HuH-7 (cell line): Measurements from ENCODE around the gene SPOCK2.
"Not testable (repeated sequence)": the region's sequence is repeated elsewhere in the genome, so short reads cannot be mapped to it uniquely, and the experiment has no call there.

ENCODE experiments used
- DNase-seq: peaks from one replicate; pipeline ENCODE4 v3.0.0; 2011; ENCODE audit warnings: low spot score

The SPOCK2 gene

DNA sequence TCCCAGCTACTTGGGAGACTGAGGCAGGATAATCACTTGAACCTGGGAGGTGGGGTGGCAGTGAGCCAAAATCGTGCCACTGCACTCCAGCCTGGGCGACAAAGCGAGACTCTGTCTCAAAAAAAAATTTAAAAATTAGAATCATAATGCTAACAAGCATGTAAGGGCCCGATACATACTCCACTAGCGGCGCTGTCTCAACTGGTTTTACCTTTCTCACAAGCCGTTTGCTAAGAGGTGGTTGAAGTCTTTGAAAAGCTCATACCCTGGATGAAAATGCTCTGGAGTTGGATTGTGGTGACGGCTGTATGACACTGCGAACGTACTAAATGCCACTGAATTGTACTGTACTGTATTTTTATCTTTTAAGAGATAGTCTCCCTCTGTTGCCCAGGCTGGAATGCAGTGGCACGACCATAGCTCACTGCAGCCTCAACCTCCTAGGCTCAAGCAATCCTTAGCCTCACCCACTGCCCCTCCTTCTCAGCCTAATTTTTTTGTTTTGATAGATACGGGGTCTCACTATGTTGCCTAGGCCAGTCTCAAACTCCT is 29.9 kb downstream of the SPOCK2 start:
- no peak for DNase-seq

DNA sequence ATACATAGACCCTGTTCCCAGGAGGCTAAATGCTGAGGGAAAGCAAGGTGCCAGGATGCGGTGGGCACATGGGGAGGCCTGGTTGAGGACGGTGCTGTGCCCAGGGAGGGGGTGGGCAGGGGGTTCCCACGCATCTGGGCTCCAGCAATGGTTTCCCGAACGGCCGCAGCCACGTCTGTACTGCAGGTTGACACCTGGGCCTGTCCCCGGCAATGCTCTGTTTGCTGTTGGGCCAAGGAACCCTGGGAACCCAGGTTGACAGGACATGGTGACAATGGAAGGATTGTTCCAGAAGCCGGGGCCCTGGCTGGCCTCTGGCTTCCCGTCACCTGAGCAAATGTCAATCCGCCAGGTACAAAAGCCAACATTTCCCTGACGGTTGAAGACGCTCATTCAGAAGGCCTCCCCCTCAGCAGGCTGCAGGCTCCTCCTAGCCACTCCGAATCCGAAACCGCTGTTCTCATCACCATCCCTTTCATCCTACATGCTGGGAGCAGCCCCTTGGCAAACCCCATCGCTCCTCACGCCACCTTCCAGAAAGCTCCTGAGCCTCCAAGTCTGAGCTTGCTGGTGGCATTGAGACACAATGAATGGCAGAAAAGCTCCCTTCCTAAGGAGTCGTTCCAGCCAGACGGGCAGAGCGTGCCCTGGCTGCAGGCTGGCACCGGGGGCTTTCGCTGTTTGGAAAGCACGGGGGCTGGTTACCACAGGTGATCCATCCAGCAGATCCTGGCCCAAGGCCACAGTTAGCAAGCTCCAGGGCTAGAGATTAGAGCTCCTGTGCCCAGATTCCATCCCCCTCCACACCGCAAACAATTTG is 31.2 kb downstream of the SPOCK2 start:
- DNase-seq, result no peak

DNA sequence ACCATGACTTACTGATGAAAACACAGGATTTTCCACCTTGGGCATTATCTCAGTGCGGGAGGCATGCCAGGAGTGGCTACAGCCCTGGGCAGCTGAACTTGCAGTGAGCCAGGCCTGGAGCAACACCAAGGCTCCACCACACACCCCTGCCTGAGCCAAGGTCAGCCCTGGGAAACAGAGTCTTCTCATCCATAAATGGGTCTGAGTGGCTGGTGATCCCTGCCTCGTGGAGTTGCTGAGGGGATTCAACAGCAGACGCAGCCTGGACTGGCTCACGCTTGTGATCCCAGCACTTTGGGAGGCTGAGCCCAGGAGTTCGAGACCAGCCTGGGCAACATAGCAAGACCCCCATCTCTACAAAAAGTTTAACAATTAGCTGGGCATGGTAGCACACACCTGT is 32.2 kb downstream of the SPOCK2 start:
- DNase-seq, result no peak

DNA sequence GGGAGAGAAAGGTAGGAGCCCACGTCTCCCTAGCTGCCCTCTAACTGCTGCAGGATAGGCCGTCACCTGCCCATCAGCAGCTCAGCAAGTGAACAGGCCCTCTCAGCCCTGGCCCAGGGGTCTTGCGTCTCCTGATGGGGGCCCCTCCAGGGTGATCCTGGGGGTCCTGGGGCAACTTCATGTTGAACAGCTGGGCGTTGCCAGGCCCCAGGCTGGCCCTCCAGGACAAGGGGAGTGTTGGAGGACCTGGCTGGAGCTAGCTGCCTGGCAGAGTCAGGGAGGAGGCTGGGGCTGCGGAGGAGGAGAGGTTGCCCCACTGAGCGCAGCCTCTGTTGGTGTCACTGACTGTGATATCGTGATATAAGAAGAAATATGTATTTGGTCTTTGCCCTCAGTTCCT is 34.7 kb downstream of the SPOCK2 start:
- no peak for DNase-seq

DNA sequence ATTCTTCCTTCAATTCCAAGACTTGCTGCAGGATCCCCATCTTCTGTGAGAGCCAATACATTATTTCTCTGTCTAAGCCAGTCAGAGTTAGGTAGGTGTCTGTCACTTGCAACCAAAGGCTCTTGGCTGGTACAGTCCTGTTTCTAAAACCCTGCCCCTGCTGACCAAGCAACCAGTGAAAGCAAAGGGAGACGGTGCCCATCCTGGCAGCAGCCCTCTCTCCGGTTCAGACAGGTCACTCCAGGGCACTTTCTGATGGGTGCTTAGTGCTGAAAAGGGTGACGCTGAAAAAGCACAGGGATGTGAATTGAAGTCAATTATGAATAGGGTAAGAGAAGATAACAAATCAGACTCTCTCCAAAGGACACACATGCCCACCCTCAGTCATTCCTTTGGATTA is 37.5 kb downstream of the SPOCK2 start:
- no peak for DNase-seq

DNA sequence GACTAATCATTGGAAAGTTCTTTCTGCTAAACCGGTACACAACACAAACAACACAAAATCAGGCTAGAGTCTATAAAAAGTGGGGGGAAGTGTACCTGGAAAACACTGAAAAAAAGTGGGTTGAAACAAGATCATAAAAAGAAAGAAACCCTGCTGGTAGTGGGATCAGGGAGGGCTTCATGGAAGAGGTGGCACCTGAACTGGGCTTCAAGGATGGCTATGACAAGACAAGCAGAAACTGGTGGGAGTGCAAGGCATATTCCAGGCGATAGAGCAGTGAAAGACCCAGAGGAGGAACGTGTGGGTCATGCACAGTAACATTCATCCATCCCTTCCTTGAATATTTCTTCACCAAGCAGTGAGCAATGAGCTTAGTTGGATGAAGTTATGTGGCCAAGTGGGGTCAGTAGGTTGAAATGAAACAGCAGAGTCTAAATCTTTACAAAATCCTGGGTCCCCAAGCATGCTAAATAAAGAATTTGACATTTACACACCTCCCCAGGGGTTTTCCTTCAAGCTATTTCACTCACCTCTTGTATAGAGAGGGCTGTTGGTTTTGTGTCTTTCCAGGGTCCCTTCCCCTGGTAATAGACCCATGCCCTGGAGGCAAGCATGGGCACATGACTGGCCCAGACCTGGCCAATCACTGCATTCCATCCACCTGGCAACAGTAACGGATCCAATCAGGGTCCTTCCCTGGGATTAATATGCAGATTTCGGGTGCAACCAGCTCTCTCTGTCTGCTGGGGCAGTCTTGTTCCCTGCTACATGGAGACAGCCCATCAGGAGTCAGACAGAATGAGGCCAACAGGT is 38.2 kb downstream of the SPOCK2 start:
- DNase-seq, result no peak

DNA sequence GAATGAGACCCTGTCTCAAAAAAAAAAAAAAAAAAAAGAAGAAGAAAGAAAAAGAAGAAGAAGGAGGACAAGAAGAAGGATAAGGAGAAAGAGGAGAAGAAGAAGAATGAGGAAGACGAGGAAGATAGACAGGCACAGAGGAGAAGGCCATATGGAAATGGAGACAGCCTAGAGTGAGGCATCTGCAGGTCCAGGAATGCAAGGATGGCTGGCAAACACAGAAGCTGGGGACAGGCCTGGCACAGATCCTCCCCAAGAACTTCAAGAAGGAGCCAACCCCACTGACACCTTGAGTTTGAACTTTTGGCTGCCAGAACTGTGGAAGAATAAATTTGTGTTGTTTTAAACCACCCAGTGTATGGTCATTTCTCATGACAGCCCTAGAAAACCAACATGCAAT is 38.9 kb downstream of the SPOCK2 start:
- DNase-seq, result no peak

DNA sequence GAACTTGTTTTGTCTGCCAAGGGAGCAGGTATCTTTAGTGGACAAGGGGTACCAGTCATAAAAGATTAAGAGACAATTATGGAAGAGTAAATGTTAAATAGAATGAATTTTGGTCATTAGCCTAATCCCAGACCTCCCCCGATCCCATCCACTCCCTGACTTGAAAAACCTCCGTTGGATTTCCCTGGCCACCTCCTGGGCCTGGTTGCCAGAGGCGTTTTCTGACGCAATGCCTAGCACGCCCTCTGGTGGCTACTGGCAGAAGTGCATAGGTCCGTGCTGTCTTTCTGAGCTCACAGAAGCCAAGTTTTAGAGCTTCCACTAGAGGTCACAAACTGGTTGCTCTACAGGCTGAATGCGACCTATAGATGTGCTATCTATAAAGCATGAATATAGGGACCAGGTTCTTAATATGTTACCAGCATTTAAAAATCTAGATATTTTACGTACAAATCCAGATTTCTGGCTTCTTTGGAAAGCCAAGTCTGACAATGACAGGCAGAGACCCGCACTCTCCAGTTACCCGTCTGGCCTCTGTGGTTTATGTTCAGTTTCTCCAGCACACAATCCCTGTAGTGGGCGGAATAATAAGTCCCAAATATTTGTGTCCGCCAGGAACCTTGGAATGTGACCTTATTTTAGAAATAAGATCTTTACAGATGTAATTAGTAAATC is 39.8 kb downstream of the SPOCK2 start:
- DNase-seq, result peak; percentile 86

DNA sequence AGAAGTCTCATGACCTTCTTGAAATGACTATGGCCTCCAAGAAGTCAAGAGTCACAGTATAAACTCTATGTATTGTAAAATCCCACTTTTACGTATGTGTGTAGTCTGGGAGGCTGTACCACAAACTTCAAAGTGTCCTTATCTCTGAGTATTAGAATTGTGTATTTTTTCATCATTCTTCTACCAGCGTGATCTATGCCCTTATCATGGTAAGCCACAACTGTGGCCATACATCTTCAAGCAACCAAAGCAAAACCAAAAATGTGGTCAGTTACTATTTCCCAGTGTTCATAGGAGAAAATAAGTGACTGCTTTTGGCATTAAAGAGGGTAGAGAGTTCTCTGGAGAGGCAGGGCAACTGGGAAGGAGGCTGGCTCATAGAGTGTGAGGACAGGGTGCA is 42.8 kb downstream of the SPOCK2 start:
- DNase-seq, result no peak

DNA sequence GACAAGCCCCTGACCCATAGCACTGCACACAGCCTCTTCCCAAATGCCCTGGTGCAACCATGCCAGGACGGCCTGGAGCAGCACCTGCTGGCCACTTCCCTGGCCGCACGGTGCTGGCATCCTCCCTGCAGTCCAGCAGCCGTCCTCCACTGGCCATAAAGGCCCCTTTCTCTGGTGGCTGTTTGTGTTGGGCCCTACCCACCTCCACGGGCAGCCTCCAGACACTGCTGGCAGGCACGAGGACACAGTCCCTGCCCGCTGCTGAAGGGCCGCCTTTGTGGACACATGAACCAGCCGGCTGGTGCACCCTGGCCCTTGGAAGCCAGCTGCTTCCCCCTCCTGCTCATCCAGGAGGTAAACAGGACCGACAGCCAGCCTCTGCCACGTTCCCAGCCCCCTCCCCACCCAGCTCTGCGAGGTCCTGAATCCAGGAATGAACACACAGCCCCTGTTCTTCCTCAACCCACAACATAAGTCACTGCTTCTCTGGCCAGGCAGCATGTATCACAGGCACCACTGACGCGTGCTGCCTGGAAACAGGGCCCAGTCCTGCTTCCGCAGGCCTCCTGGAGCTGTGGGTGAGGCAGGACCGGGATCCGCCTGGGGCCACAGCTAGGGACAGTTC is 43.8 kb downstream of the SPOCK2 start:
- no peak for DNase-seq

DNA sequence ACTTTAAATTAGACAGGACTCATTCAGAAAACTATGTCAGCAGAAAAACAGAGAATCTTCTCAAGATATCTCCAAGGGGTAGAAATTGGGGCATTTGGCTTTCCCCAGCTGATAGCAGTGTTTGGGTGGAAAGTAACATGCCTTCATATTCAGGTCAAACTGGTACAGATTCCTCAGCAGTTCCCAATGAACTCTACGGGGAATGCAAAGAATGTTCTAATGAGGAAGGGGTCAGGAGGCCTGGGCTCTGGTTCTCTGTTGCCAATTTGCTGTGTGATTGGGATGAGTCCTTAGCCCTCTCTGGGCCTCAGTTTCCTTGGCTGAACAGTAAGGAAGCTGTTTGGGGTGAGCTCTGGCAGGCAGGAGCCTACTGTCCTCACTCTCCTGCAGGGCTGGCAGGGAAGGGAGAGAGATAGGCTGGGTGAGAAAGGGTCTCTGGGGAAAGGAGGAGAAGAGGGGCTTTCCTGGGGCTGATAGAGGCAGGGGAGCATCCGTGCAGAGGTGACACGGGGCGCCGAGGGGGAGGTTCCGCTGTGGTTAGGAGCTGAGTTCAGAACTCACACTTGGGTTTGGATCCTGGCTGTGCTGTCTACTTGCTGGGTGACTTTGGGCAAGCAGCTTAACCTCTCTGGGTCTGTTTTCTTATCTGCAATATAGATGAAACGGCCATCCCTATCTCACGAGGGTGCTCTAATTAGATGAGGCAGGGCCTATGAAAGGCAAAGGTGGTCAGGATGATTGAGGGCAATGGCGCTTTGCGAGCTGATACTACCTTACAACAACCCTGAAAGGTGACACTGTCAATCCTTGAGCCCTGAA is 45.1 kb downstream of the SPOCK2 start:
- DNase-seq, result no peak

DNA sequence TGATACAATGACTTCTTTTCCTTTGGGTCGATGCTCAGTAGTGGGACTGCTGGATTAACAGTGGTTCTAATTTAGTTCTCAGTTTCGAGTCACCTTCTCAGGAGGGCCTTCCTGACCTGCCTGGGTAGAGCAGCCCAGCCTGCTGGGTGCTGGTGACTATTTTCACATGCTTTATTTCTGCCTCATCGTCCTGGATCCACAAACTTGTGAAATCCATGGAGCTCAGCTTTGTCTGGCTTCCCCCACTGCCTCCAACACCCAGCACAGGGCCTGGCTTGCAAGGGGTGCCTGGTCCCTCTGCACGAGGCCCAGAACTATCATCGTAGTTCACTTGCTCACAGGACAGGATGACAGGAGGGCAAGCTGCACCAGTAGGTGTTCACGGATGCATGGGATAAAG is 46.9 kb downstream of the SPOCK2 start:
- no peak for DNase-seq

DNA sequence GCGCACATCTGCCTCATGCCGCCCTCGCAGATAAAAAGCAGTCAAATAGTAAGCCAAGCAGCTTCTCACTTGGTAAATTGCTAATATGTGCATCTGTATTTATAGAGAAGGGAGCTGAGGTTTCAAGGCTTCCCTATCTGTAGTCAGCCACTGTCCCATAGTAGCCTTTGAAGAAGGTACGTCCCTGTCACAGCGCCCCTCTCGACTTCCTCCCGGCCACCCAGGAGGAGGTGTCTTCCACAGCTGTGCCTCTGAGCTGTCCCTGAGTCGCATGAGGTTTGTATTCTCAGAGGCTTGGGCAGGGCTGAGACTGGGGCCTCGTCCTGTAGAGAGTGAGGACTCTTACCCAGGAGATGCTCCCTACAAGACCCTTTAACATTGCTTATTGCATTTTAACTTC is 49.0 kb downstream of the SPOCK2 start:
- DNase-seq, result no peak

DNA sequence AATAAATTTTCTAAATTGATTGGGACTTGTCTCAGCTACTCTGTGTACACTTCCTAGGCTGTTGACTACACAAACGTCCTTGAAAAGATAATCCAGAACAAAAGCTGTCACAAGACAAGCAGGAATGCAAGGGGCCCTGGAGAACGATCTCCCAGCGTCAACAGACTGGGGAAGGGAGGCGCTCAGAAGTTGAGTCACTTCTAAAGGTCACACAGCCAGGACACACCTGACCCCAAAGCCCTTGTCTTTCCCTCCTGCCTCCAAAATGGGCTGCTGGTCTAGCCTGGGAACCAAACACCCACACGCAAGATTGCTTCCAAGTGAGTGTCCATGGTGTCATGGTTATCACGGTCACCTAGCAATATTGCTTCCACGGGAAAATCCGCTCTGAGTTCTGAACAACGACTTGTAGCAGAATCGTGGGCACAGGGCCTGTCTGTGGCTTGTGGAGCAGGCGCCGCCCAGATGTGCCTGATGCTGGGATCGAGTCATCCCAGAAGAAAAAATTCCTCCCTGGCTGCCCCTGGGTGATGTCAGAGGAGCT is 49.8 kb downstream of the SPOCK2 start:
- DNase-seq, result no peak

DNA sequence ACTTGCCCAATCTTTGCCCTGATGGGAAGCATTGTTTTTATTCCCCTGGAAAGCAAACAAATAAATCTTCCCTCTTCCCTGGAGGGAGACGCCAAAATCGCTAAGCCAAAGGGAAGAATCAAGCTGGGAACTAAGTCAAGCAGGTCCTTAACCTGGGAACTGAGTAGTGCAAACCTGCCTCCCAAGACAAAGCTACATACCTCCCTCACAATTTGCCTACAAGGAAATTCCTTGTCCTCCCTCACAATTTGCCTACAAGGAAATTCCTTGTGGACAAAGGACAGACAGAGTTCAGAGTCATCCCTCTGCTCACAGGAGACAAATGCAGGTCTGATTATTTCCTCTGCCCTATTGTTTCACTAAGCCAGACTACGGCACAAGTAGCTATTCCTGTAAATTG is 50.5 kb downstream of the SPOCK2 start:
- no peak for DNase-seq

DNA sequence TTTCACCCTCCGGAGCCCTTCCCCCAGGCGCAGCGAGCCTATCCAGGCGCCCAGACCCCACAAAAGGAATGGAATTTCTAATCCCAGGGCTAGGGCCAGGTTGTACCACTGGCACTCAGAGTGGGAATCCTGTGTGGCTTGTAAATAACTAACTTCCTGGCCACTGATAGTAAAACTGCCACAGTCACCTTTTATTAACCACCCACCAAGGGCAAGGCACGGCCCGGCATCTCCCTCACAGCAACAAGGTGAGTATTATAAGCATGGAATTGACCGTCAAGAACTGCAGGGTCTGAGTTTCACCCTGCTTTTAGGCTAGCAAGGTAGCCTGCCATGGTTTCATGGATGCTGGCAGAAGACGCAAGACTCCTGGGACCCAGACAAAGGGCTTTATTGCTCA is 51.1 kb downstream of the SPOCK2 start:
- no peak for DNase-seq

DNA sequence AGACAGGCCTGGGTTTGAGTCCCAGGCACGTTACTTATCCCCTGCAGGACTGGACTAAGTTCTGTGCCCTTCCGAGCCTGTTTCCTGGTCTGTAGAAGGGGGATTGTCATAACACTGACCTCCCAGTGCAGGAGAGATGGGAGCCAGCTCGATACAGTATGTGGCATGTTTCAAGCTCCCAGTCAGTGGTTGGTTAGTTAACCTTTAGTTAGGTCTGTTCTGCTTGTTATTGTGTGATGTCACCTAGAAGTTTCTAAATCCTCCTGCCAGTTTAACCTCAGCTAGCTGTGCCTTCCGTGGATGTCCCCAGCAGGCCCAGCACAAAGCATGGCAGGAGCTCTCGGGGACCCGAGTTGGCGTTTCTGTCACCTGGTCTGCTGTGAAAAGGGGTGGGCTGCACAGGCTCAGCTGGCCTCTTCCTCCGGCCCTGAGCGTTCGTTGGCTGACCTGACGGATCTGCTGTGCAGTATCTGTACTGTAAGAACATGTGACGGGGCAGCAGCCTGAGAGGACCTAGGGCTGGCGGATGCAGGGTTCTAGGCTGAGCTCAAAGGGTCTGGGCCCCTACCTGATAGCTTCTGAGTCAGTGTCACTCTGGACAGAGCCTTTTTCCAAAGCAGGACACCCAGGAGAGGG is 53.0 kb downstream of the SPOCK2 start:
- no peak for DNase-seq

DNA sequence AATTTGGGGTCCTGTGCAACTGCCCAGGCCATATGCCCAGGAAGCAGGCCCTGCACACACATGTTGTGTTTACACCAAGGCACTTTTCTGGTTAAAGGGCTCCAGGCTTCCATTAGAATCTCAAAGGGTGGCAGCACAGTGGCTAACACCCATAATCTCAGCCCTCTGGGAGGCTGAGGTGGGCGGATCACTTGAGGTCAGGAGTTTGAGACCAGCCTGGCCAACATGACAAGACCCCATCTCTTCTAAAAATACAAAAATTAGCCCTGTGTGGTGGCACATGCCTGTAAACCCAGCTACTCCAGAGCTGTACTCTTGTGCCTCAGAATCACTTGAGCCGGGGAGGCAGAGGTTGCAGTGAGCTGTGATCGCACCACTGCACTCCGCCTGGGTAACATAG is 53.6 kb downstream of the SPOCK2 start:
- no peak for DNase-seq

DNA sequence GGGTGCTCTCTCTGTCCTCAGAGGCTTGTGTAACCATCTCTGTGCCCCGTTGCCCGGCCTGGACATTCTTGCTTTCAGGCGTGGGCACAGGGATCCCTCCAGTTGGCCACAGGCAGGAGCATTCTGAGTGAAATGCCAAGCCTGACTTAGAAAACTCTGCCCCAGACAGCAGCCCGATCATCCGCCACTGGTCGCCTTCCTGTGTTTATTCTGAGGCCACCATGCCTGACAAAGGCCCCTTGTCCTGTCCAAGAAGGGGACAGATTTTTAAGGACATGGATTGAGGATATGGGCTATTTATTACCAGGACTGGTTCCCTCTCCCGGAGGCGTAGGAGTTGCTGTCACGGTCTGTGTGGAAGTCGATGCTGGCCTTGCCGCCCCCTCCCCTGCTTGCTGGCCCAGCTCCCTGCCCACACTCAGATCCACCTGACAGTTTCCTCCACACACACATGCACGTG is 54.3 kb downstream of the SPOCK2 start:
- no peak for DNase-seq

DNA sequence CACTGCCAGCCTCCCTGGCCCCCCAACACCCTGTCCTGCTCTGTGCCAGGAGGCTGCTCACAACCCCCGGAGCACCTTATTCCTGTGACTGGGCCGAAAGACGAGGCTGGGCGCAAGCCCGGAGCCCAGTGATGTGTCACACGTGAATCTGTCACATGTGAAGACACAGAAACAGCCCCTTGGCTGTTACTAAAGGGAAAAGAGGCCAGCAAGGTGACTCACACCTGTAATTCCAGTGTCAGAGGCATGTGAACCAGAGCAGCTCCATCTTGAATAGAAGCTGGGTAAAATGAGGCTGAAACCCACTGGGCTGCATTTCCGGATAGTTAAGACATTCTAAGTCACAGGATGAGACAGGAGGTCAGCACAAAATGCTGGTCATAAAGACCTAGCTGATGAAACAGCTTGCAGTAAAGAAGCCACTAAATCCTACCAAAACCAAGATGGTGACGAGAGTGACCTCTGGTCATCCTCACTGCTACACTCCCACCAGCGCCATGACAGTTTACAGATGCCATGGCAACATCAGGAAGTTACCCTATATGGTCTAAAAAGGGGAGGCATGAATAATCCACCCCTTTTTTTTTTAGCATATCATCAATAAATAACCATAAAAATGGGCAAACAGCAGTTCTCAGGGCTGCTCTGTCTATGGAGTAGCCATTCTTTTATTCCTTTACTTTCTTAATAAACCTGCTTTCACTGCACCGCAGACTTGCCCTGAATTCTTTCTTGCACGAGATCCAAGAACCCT is 55.8 kb downstream of the SPOCK2 start:
- not testable (repeated sequence) for DNase-seq
